ENCODE data around the gene POU2F1. TPM values are rescaled to one million over a fixed set of nuclear protein-coding genes. Genes with fewer than 3 reads are reported as not detected.

The POU2F1 gene
- total RNA-seq, 2 donors from 2014 or later: 7.7 to 10.9 TPM

- Histone ChIP-seq H3K4me3 (no peak overlapping the region), H3K4me1 (no peaks in the 10 kb centered on the region), H3K36me3 (no peaks in the 10 kb centered on the region), H3K9me3 (no peaks in the 10 kb centered on the region), H3K27me3 (no peaks in the 10 kb centered on the region), H3K27ac (no peak overlapping the region)
- TF ChIP-seq CTCF (IDR thresholded peaks at IDR 0.05): no peak
- no peak for DNase-seq (ENCODE audit: low spot score)
Observed at GRCh38 chr1:167460836-167461235, 240.2 kb downstream of the POU2F1 start.

- H3K9me3 ChIP-seq: no peaks in the 10 kb centered on the region
- H3K4me3 ChIP-seq: no peak overlapping the region
- no peak for DNase-seq (ENCODE audit: low spot score)
- no peaks in the 10 kb centered on the region for H3K36me3 ChIP-seq
- no peaks in the 10 kb centered on the region for H3K4me1 ChIP-seq
- TF ChIP-seq CTCF (IDR thresholded peaks at IDR 0.05): no peak
- no peak overlapping the region for H3K27ac ChIP-seq
- no peaks in the 10 kb centered on the region for H3K27me3 ChIP-seq
Observed at GRCh38 chr1:167462341-167462740, 241.7 kb downstream of the POU2F1 start.

GRCh38 chr1:167463080-167463479 is 242.4 kb downstream of the POU2F1 start:
- Histone ChIP-seq H3K36me3 (no peaks in the 10 kb centered on the region), H3K4me1 (no peaks in the 10 kb centered on the region), H3K9me3 (no peaks in the 10 kb centered on the region), H3K27me3 (no peaks in the 10 kb centered on the region), H3K4me3 (no peak overlapping the region), H3K27ac (no peak overlapping the region)
- DNase-seq (ENCODE audit: low spot score): no peak
- TF ChIP-seq CTCF (IDR thresholded peaks at IDR 0.05): no peak

- no peaks in the 10 kb centered on the region for H3K4me1 ChIP-seq
- no peak for DNase-seq (ENCODE audit: low spot score)
- no peak for TF ChIP-seq CTCF (IDR thresholded peaks at IDR 0.05)
- H3K4me3 ChIP-seq: no peak overlapping the region
- no peaks in the 10 kb centered on the region for H3K36me3 ChIP-seq
- H3K27me3 ChIP-seq: no peaks in the 10 kb centered on the region
- H3K27ac ChIP-seq: no peak overlapping the region
- H3K9me3 ChIP-seq: no peaks in the 10 kb centered on the region
Observed at GRCh38 chr1:167463875-167464575, 243.3 kb downstream of the POU2F1 start.

- no peaks in the 10 kb centered on the region for H3K4me1 ChIP-seq
- H3K27me3 ChIP-seq: no peaks in the 10 kb centered on the region
- H3K4me3 ChIP-seq: no peak overlapping the region
- no peaks in the 10 kb centered on the region for H3K36me3 ChIP-seq
- no peak for DNase-seq (ENCODE audit: low spot score)
- no peak for TF ChIP-seq CTCF (IDR thresholded peaks at IDR 0.05)
- no peak overlapping the region for H3K27ac ChIP-seq
- no peaks in the 10 kb centered on the region for H3K9me3 ChIP-seq
Observed at GRCh38 chr1:167465018-167465417, 244.3 kb downstream of the POU2F1 start.

- Histone ChIP-seq H3K36me3 (no peaks in the 10 kb centered on the region), H3K4me3 (no peak overlapping the region), H3K27me3 (no peaks in the 10 kb centered on the region), H3K9me3 (no peaks in the 10 kb centered on the region), H3K4me1 (no peaks in the 10 kb centered on the region), H3K27ac (no peak overlapping the region)
- DNase-seq (ENCODE audit: low spot score): no peak
- TF ChIP-seq CTCF (IDR thresholded peaks at IDR 0.05): no peak
Observed at GRCh38 chr1:167465743-167466142, 245.1 kb downstream of the POU2F1 start.
